Activated T-cell treated with anti-CD3 and anti-CD28 coated beads, Interleukin-2, amount 50 U/mL, for 4 hours (primary cell): ENCODE measurements around the gene ZNF638. TPM values are rescaled to one million over a fixed set of nuclear protein-coding genes. Genes with fewer than 3 reads are reported as not detected.

ENCODE experiments used
- ATAC-seq, 2 donors: fragments of 200-7000 bp; cut with Tn5 transposase; one replicate each; pipeline ENCODE4 v1.10.0; 2021
- DNase-seq: peaks from one replicate; pipeline ENCODE4 v3.0.0-alpha.2; 2020
- H3K27me3 Mint-ChIP-seq: one replicate; pipeline ENCODE4 v1.8.0; 2021; ENCODE audit warnings: low read depth, mixed read lengths
- H3K36me3 Mint-ChIP-seq: one replicate; pipeline ENCODE4 v1.8.0; 2022; ENCODE audit warnings: mixed read lengths; ENCODE audit not compliant: insufficient read depth
- H3K4me1 Mint-ChIP-seq: one replicate; pipeline ENCODE4 v1.8.0; 2021; ENCODE audit warnings: low read depth, mixed read lengths
- H3K4me3 Mint-ChIP-seq: one replicate; pipeline ENCODE4 v1.8.0; 2021; ENCODE audit warnings: mild to moderate bottlenecking, moderate library complexity, mixed read lengths
- H3K9me3 Mint-ChIP-seq: one replicate; pipeline ENCODE4 v1.8.0; 2021; ENCODE audit warnings: mixed read lengths
- total RNA-seq, 3 donors: library from RNA; stranded (reverse); gene quantifications; one replicate each; pipeline ENCODE4 v1.2.1, GENCODE V29; 2021

ZNF638 gene
- total RNA-seq, 3 donors from 2014 or later, result 56.2 to 64.4 (median 59.3) TPM

DNA sequence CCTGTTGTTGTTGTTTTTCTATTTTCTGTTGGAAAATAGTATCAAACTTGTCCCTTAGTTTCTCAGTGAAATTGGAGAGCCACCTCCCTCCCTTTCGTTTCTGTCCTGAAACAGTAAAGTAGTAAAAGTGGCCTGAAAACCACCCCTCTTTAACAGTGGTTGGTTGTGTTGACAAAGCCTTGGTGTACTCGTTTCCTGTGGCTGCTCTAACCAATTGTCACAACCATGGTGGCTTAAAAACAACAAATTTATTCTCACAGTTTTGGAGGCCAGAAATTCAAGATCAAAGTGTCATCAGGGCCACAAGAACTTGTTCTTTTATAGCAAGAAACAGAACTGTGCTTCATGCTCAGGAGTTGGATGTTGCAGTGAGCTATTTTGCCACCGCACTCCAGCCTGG, 117.8 kb downstream of the ZNF638 start:
- Mint-ChIP-seq H3K27me3 (peaks cover 21% of the 10 kb centered on the region), H3K9me3 (no peaks in the 10 kb centered on the region), H3K36me3 (no peaks in the 10 kb centered on the region), H3K4me3 (no peak overlapping the region), H3K4me1 (peaks cover 20% of the 10 kb centered on the region)
- DNase-seq, result no peak
- ATAC-seq, result no peak

DNA sequence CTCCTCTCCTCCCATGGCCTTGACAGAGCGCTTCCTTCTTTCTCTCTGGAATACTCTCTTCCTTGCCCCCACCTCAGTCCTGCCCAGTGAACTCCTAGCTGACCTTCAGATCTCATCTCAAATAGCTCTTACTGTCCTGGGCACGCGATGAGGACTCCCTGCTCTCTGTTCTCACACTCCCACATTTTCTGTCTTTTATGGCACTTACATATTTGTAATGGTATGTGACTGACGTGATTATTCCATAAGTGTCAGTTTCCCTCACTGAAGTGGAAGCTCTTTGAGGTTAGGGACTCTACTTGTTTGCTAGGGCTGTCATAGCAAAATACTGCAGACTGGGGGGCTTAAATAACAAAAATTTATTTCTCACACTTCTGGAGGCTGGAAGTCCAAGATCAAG, 120.1 kb downstream of the ZNF638 start:
- no peak for DNase-seq
- H3K27me3 Mint-ChIP-seq, result peaks cover 42% of the 10 kb centered on the region
- no peak overlapping the region for H3K4me3 Mint-ChIP-seq
- H3K36me3 Mint-ChIP-seq, result no peaks in the 10 kb centered on the region
- peaks cover 23% of the 10 kb centered on the region for H3K4me1 Mint-ChIP-seq
- H3K9me3 Mint-ChIP-seq, result no peaks in the 10 kb centered on the region
- ATAC-seq, result no peak

GRCh38 chr2:71452565-71452964, 121.0 kb downstream of the ZNF638 start:
- no peaks in the 10 kb centered on the region for H3K36me3 Mint-ChIP-seq
- DNase-seq (no peak), ATAC-seq (peak; percentile 53 to 55)
- H3K9me3 Mint-ChIP-seq, result no peaks in the 10 kb centered on the region
- no peak overlapping the region for H3K4me3 Mint-ChIP-seq
- peaks cover 23% of the 10 kb centered on the region for H3K4me1 Mint-ChIP-seq
- H3K27me3 Mint-ChIP-seq, result peaks cover 44% of the 10 kb centered on the region

- Mint-ChIP-seq H3K9me3 (no peaks in the 10 kb centered on the region), H3K4me1 (peaks cover 23% of the 10 kb centered on the region), H3K36me3 (no peaks in the 10 kb centered on the region), H3K27me3 (peaks cover 44% of the 10 kb centered on the region), H3K4me3 (peak within 1 kb of the TSS; percentile 66)
- ATAC-seq (peak; percentile 53 to 62), DNase-seq (no peak)
These were observed 122.0 kb downstream of the ZNF638 start, which contains the start of gene DYSF for GRCh38 chr2:71453404-71454220. TSS of gene DYSF (plus strand) at chr2:71453561.

GRCh38 chr2:71454221-71455010, 122.8 kb downstream of the ZNF638 start:
- Mint-ChIP-seq H3K9me3 (no peaks in the 10 kb centered on the region), H3K4me3 (no peak overlapping the region), H3K4me1 (peaks cover 19% of the 10 kb centered on the region), H3K36me3 (no peaks in the 10 kb centered on the region), H3K27me3 (peaks cover 44% of the 10 kb centered on the region)
- no peak for ATAC-seq
- no peak for DNase-seq

DNA sequence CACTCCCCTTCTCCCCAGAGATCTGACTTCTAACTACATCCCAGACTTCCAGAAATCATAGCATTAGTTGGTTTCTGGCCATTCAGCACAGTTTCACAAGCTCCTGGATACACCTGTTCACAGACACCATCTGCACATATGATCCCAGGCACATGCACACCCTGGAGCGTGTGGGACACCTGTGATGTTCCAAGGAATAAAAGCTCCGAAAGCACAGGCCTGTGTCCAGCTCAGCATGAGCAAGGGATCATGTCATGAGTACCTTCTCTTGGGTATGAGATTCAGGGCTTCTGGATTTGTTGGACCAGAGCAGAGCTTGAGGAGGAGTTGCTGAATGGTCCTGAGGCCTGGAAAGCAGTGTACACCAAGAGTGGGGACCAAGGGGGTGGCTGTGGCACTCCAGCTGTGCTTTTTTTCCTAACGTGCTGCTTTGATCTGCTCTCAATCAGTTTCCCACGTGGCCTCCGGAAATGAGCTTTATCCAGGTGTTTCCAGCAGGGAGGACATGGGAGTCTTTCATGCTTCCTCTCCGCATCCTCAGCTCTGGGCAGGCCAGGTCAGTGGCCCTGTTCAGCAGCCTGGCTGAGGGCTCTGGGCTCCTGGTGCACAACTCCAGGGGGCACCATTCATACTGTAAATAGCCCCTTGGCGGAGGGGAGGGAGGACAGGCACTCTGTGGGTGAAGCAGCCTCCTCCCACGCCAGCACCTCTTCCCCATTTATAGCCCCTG, 123.6 kb downstream of the ZNF638 start:
- Mint-ChIP-seq H3K4me1 (peaks cover 18% of the 10 kb centered on the region), H3K36me3 (no peaks in the 10 kb centered on the region), H3K27me3 (peaks cover 44% of the 10 kb centered on the region), H3K4me3 (peak overlapping the region; percentile 17), H3K9me3 (no peaks in the 10 kb centered on the region)
- DNase-seq (no peak), ATAC-seq (no peak)

DNA sequence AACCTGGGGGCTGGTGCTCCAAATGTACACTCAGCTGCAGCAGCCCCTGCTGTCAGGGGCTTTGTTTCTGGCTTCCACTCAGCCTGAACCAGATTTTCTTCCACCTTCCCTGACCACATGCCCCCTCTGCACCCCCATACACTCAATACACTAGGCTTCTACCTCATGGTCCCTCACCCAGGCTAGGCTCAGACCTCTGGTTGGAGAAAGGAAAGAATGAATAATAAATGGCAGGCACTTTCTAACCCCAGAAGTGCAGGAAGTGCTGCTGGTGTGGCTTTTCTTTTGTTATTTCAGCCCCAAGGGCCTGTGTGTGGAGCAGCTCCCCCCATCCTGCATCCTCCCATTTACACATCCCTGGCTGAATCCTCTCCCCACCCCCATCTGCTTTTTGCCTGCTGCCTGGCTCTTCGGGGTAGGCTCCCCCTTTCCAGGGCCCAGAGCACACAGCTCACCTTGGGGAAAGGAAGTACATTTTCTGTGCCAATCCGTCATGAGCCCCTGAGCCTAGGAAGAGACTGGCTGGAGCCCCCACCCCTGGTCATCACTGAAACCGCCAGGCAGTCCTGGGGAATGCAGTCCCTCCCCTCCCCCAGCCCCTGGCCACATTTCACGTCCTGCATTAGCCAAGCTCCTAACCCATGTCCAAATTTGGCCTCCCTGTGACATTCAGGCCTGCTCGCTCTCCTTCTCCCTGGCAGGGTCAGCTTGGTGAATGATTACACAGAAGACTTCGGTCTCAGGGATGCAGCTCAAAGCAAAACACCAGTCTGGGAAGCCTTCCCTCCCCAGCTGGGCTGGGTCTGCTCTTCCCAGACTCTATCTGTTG, 124.4 kb downstream of the ZNF638 start:
- no peaks in the 10 kb centered on the region for H3K36me3 Mint-ChIP-seq
- no peak for ATAC-seq

DNA sequence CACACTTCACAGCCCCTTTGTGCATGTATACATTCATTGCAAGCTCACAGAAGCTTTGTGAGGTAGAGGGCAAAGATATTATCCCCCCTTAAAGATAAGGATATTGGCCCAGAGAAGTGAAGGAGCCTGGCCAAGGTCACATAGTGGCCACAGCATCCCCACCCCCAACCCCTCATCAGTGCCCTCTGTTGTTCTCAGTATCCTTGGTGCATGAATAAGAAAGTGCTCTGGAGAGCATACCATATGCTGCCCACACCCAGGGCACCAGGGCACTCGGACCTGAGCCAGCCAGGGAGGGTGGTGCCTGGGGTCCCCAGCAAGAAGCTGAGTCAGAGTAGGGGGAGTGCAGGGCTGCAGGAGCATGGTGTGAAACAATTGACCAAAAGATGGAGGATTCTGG, 125.0 kb downstream of the ZNF638 start:
- DNase-seq (no peak), ATAC-seq (no peak)
- H3K9me3 Mint-ChIP-seq, result no peaks in the 10 kb centered on the region
- H3K4me1 Mint-ChIP-seq, result peaks cover 18% of the 10 kb centered on the region
- H3K4me3 Mint-ChIP-seq, result no peak overlapping the region
- no peaks in the 10 kb centered on the region for H3K36me3 Mint-ChIP-seq
- H3K27me3 Mint-ChIP-seq, result peaks cover 42% of the 10 kb centered on the region

More for the DNA sequence above, 124.4 kb downstream of the ZNF638 start:
- Mint-ChIP-seq H3K9me3 (no peaks in the 10 kb centered on the region), H3K27me3 (peaks cover 44% of the 10 kb centered on the region), H3K4me3 (no peak overlapping the region), H3K4me1 (peaks cover 18% of the 10 kb centered on the region)
- no peak for DNase-seq

GRCh38 chr2:71457123-71457915, 125.7 kb downstream of the ZNF638 start:
- H3K4me1 Mint-ChIP-seq, result peaks cover 16% of the 10 kb centered on the region
- DNase-seq (no peak), ATAC-seq (no peak)
- H3K27me3 Mint-ChIP-seq, result peaks cover 37% of the 10 kb centered on the region
- no peak overlapping the region for H3K4me3 Mint-ChIP-seq
- no peaks in the 10 kb centered on the region for H3K9me3 Mint-ChIP-seq
- no peaks in the 10 kb centered on the region for H3K36me3 Mint-ChIP-seq

DNA sequence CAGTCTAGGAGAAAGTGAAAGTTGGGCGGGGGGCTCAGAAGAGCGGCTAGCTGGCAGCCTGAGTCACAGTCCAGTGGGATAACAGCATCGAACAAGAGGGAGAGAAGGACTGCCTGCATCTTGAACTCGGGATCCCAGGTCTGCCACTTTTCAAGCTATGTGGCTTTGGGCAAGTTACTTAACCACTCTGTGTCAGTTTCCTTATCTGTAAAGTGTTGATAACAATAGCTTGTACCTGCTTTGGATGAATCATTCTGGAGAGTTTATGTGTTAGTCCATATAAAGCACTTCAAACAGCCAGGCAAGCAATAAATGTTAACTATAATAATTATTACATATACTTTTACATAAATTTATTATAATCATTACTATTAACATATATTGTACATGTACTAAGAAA, 126.3 kb downstream of the ZNF638 start:
- H3K4me3 Mint-ChIP-seq, result no peak overlapping the region

DNA sequence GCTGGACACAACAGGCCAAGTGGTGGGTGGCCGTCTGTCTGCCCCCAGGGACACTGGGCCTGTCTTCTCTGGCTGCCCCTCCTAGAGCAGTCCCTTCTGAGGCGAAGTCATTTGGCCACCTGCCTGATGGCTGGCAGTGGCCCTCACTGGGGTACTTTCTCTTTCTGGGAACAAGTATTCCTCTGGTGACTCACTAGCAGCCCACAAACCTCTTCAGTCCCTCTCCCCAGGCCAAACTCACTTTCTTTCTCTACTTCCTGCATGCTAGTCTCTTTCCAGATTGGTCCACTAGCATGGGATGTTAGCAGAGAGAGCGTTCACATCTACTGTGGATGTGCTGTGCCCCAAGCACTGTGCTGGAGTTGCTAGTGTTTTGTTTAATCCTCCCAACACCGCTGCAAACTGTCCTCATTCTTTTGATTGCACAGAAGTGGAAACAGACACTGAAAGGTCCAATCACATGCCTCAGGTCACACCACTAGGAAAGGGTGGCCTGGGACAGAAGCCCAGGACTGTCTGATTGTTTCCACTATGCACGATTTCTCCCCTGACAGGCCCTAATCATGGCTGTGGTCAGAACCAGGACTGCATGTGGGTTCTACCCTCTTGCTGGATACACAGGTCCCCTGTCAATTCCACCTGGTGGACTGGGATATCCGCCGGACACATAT, 127.0 kb downstream of the ZNF638 start:
- peaks cover 28% of the 10 kb centered on the region for H3K27me3 Mint-ChIP-seq
- H3K4me3 Mint-ChIP-seq, result no peak overlapping the region
- H3K36me3 Mint-ChIP-seq, result no peaks in the 10 kb centered on the region
- peaks cover 5% of the 10 kb centered on the region for H3K4me1 Mint-ChIP-seq
- no peaks in the 10 kb centered on the region for H3K9me3 Mint-ChIP-seq
- no peak for ATAC-seq
- no peak for DNase-seq

More for the DNA sequence above, 126.3 kb downstream of the ZNF638 start:
- Mint-ChIP-seq H3K27me3 (peaks cover 33% of the 10 kb centered on the region), H3K4me1 (peaks cover 10% of the 10 kb centered on the region), H3K9me3 (no peaks in the 10 kb centered on the region), H3K36me3 (no peaks in the 10 kb centered on the region)
- no peak for DNase-seq
- no peak for ATAC-seq

DNA sequence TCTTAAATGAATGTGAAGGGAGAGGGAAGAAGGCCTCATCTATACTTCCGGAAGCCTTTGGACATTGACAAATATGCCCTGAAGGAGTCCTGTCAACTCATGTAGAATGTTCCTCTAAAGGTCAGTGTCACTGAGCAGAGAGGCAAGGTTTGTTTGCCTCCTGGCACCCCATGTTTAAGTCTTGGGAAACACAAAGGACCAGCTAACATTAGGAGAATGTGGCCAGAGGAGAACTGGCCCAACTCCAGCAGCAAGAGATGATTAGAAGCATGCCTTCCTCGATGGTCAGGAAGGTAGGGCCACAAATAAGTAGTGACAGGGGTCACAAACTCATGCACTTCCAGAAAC, 127.5 kb downstream of the ZNF638 start:
- H3K4me3 Mint-ChIP-seq, result no peak overlapping the region
- peaks cover 5% of the 10 kb centered on the region for H3K4me1 Mint-ChIP-seq
- ATAC-seq (no peak), DNase-seq (no peak)
- peaks cover 25% of the 10 kb centered on the region for H3K27me3 Mint-ChIP-seq
- H3K9me3 Mint-ChIP-seq, result no peaks in the 10 kb centered on the region
- H3K36me3 Mint-ChIP-seq, result no peaks in the 10 kb centered on the region

- Mint-ChIP-seq H3K9me3 (no peaks in the 10 kb centered on the region), H3K36me3 (no peaks in the 10 kb centered on the region), H3K4me3 (no peak overlapping the region), H3K4me1 (no peaks in the 10 kb centered on the region), H3K27me3 (peaks cover 15% of the 10 kb centered on the region)
- ATAC-seq (no peak), DNase-seq (no peak)
These were observed 128.5 kb downstream of the ZNF638 start for GRCh38 chr2:71460056-71460455.
